NCI-H510A (cell line): Measurements from ENCODE around the gene UBALD2.
"Not testable (repeated sequence)": the region's sequence is repeated elsewhere in the genome, so short reads cannot be mapped to it uniquely, and the experiment has no call there.

ENCODE experiments used
- DNase-seq: peaks from one replicate; lab custom pipeline; 2025; lab: John Stamatoyannopoulos, UW

UBALD2 gene

DNA sequence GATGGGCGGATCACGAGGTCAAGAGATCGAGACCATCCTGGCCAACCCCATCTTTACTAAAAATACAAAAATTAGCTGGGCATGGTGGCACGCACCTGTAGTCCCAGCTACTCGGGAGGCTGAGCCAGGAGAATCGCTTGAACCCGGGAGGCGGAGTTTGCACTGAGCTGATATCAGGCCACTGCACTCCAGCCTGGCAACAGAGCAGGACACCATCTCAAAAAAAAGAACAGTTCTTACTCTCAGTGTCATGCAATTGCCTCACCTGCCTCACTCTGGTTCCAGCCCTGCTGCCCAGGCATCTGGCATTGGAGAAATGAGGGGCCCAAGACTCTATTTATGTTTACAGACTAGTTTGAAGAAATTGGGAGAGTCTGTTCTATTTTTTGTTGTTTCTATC, 20.4 kb upstream of the UBALD2 start:
- DNase-seq, result not testable (repeated sequence)

GRCh38 chr17:76246080-76247066, 18.8 kb upstream of the UBALD2 start:
- no peak for DNase-seq

- no peak for DNase-seq
Observed at GRCh38 chr17:76247304-76247703, 17.8 kb upstream of the UBALD2 start.

- no peak for DNase-seq
Observed at GRCh38 chr17:76248013-76248782, 16.9 kb upstream of the UBALD2 start.

- DNase-seq, result no peak
Observed at GRCh38 chr17:76250141-76250540, 15.0 kb upstream of the UBALD2 start.

- no peak for DNase-seq
Observed at GRCh38 chr17:76251478-76252039, 13.6 kb upstream of the UBALD2 start.

GRCh38 chr17:76252040-76252954, 12.9 kb upstream of the UBALD2 start:
- no peak for DNase-seq

DNA sequence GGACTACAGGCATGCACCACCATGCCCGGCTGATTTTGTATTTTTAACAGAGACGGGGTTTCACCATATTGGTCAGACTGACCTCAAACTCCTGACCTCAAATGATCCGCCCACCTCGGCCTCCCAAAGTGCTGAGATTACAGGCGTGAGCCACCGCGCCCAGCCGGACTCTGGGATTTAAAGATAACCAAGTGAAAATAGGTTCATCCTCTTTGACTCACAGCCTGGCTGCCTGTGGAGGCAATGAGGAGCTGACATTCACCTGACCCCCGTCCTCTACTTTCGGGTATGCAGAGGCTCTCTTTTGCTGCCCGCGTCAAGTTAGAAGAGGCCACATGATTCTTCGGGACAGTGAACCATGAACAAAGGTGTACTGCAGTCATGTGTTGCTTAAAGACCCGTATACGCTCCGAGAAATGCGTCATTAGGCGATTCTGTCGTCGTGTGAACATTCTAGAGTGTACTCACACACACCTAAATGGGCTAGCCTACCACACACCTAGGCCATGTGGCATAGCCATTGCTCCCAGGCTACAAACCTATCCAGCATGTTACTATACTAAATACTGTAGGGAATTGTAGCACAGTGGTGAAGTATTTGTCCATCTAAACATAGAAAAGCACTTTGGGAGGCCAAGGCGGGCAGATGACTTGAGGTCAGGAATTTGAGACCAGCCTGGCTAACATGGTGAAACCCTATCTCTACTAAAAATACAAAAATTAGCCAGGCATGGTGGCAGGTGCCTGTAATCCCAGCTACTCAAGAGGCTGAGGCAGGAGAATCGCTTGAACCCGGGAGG, 12.0 kb upstream of the UBALD2 start:
- DNase-seq, result not testable (repeated sequence)

DNA sequence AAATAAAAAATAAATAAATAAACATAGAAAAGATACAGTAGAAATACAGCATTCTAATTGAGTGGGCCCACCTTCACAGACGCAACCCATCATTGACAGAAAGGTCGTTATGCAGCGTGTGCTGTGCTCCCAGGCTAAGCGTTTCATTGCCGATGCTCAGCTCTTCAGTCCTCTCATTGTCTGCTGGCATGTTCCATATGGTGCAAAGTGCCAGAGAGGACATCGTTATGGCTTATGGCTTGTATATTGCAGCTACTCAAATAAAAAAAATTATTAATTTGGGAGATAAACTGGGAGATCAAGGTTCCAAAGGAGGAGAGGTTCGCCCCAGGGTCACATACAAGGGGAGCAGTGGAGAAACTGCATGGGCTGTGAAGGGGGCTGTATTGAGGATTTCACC, 11.3 kb upstream of the UBALD2 start:
- no peak for DNase-seq

DNA sequence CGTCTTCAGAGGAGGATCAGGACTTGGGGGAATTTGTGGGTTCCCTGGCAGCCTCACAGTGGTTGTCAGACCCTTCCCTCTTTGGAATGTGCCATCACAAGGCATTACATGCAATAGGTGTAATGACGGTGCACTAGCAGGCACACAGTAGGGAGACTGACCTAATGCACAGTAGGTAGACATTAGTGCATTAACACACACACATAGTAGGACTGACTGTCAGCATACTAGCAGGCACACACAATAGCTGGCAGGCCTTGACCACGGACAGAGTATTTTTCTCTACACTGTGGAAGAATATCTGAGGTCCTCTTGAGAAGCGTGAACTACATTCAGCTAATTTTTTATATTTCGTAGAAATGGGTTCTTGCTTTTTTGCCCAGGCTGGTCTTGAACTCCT, 10.9 kb upstream of the UBALD2 start:
- no peak for DNase-seq

GRCh38 chr17:76255801-76256429, 9.2 kb upstream of the UBALD2 start:
- DNase-seq, result no peak

GRCh38 chr17:76256430-76257050, 8.6 kb upstream of the UBALD2 start:
- DNase-seq, result not testable (repeated sequence)

- no peak for DNase-seq
Observed at GRCh38 chr17:76260220-76260619, 4.9 kb upstream of the UBALD2 start.

- no peak for DNase-seq
Observed at GRCh38 chr17:76260669-76261068, 4.5 kb upstream of the UBALD2 start.

DNA sequence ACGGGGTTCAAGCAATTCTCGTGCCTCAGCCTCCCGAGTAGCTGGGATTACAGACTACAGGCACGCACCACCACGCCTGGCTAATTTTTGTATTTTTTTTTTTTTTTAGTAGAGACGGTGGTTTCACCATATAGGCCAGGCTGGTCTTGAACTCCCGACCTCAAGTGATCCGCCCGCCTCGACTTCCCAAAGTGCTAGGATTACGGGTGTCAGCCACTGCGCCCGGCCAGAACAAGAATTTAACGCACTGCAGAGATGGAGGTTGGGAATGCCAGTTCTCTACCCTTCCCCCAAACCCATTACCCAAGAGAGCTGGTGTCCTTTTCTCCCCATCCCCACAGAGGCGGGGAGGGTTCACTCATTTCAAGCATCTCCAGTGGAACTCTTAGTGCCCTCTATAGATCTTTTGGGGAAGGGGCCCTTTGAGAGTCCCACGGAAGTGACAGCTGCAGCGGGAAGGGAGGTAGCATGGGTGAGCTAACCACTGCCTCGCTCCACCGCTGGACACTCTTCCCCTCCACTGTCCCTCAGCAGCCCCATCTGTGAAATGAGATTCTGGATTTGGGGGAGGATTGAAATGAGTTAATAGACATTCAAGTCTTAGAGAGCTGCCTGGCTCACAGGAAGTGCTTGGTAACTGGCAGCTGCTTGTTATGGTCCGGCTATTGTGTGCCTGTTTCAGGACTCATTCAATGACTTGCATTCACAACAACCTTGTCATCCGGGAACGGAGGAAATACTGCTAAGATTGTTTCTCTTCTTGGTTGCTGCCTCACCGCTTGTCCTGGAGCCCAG, 3.5 kb upstream of the UBALD2 start:
- no peak for DNase-seq

DNA sequence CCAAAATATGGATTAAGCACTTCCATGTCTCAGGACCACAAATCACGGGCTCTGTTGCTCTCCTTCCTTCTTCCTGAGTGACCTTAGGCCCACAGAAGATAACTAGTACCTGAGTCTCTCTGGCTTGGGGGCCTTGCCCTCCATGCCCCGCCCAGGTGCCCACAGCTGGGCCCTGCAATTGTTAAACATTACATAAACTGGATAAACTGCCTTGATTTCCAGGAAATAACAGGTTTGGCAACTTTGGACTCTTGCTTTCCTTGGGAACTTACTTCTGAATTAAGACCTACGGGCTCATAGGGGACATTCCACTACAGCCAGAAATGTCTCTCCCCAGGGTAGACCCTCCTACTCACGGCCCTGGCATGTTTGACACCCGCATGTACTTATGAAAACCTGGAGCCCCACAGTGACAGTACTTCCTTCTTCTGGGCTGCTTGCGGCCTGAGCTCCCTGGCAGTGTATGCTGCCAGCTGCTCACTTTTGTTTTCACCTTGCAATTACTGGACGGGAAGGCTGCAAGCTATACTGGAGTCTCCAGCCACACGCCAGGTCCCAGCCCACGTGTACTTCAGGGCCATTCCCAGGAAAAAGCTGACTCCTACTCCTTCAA, 2.3 kb upstream of the UBALD2 start:
- DNase-seq, result peak; percentile 65

DNA sequence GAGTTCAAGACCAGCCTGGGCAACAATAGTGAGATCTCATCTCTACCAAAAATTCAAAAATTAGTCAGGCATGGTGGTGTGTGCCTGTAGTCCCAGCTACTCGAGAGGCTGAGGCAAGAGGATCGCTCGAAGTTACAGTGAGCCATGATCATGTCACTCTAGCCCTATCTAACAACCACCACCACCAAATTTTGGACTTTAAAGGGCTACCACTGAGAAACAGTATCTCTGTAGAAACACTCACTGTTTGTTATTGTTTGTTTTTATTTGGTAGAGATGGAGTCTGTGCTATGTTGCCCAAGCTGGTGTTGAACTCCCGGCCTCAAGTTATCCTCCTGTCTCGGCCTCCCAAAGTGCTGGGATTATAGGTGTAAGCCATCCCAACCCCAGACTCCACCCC, 1.3 kb upstream of the UBALD2 start:
- no peak for DNase-seq

GRCh38 chr17:76264425-76264754, 758 bp upstream of the UBALD2 start:
- DNase-seq, result no peak
